NCI-H82 (cell line): Measurements from ENCODE around the gene PLXNB1.

Source experiments
- DNase-seq: peaks from one replicate; lab custom pipeline; 2025; lab: John Stamatoyannopoulos, UW

PLXNB1 gene

GRCh38 chr3:48419149-48419548 lies 10.7 kb downstream of the PLXNB1 start:
- no peak for DNase-seq

DNA sequence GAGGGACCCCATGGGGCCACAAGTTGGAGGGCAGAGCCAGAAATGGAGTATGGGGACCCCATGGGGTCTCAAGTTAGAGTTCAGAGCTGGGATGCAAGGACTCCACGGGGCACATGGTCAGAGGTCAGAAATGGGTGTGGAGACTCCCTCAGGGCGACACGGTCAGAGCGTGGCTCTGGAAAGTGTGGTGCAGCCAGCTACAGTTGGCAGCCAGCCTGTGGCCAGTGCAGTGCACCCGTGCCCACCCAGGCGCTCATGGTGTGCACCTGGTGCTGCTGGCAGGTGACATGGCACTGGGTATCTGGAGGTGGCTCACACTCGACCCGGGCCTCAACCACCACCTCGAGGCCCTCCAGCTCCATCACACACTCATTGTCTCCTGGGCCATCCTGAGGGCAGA lies 11.2 kb downstream of the PLXNB1 start:
- DNase-seq = no peak

GRCh38 chr3:48418140-48418539 lies 11.7 kb downstream of the PLXNB1 start:
- DNase-seq = no peak

- no peak for DNase-seq
These were observed 12.3 kb downstream of the PLXNB1 start for GRCh38 chr3:48417529-48418108.

DNA sequence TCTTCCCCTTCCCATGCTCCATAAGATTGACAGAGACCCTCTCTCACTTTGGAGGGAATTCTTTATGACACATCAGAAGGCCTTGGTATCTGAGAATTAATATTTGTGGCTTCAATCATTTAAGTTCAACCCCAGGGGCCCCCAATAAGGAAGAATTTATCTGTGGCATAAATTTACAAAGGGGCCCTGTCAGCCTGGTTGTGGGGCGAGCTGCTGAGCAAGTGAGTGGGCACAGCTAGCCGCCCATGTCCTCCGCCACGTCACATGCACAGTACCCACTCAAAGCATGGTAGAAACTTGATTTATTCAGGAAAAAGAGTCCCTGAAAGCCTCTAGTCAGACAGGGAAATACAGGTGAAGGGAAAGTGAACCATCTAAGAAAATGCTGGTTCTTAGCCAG lies 13.3 kb downstream of the PLXNB1 start:
- DNase-seq = no peak

GRCh38 chr3:48416091-48416505 lies 13.8 kb downstream of the PLXNB1 start:
- DNase-seq = no peak

GRCh38 chr3:48415251-48415953 lies 14.5 kb downstream of the PLXNB1 start:
- no peak for DNase-seq

DNA sequence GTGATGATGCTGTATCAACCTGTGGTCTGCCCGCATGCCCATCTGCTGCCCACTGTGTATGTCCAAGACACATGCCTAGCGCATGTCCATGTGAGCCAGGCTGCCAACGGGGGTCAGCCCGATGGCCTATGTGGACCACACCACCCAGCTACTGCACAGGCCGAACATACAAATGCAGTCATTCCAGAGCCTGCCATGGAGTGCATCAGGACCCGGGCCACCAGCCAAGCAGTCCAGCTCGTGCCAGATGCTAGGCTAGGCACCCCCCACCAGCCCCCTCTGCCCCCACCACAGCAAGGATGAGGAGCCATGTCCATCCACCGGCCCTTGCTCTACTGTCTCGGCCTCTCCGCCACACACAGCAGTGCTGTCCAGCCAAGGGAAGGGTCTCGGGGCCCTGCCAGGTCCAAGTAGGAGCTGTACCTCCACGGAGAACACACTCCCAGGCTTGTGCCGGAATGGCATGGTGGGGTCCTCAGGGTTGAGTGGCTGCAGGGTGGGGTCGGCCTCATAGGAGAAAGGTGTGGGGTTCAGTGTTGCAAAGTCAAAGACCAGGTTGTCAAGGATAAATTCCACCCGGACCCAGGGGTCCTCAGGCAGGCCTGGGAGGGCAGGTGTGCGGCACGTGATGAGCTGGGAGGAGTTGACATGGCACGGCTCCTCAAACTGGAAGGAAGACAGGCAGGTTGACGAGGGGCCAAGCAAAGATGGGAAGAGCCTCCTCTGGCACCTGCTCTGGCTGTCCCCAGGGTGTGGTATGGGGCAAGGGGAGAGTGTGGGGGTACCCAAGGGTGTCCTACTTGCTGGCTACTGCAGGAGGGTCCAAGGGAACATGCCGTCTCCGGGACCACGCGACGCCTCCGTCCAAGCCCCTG lies 15.3 kb downstream of the PLXNB1 start:
- no peak for DNase-seq

- no peak for DNase-seq
These were observed 16.3 kb downstream of the PLXNB1 start for GRCh38 chr3:48413611-48414010.

DNA sequence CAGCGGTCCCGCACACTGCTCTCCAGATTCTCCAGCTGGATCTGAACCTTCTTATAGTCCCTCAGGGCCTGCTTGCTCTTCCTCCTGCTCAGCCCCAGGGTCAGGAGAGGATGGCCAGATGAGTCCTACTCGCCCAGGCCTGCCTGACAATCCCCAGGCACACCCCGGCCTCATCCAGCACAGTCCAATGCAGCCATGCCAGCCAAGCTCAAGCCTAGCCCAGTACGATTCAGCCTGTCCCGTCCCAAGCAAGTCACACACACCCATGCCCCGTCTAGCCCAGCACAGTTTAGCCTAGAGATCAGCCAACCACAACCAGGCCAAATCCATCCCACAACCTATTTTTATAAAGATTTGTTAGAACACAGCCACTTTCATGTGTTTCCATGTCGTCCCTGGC lies 16.8 kb downstream of the PLXNB1 start:
- DNase-seq = no peak

DNA sequence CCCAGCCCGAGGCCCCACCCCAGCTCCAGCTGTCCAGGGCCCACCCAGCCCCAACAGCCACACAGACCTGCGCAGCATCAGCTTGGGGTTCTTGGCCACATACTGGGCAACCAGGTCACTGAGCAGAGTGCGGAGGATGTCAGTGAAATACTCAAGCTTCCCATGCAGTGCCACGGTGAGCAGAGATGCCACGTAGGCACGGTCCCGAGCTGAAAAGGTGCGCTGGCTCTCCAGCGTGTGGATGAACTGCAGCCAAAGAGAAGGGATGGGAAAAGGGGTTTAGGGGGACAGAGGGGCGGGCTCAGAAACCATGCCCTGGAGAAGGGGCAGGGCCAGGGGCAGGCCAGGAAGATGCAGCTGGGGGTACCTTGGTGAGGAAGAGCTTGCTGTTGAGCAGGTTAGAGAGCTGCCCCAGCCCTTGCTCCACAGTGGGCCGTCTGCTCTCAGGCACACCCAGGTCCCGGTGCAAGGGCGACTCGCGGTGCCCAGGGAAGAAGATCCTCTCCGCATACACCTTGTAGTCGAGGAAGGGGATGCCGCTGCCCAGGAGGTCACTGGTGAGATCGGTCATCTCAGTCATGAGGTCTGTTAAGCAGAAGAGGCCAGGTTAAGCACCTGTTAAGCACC lies 17.4 kb downstream of the PLXNB1 start:
- DNase-seq = no peak

- no peak for DNase-seq
These were observed 18.1 kb downstream of the PLXNB1 start for GRCh38 chr3:48411606-48412374.

GRCh38 chr3:48411041-48411588 lies 18.8 kb downstream of the PLXNB1 start:
- no peak for DNase-seq

GRCh38 chr3:48410205-48411040 lies 19.5 kb downstream of the PLXNB1 start:
- no peak for DNase-seq

GRCh38 chr3:48409291-48410201 lies 20.3 kb downstream of the PLXNB1 start:
- DNase-seq = no peak

DNA sequence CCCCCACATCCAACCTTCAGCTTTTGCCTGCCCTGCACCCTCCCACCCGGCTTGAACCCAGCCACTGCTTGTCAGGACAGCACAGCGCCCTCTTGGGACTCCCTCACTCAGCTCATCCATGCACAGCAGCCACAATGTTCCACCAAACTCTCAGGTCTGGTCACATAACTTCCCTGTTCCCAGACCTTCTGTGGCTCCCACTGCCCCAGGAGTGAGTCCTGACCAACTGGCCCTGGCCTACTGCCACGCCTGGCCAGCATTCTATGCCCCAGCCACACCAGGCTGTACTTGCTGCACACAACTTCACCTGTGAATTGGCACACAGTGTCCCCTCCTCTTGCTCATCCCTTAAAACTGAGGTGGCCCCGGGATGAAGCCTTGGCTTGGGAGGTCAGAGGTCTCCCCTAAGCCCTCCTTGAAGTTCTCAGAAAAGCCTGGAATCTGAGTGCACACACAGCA lies 21.0 kb downstream of the PLXNB1 start:
- peak; percentile 4 for DNase-seq

DNA sequence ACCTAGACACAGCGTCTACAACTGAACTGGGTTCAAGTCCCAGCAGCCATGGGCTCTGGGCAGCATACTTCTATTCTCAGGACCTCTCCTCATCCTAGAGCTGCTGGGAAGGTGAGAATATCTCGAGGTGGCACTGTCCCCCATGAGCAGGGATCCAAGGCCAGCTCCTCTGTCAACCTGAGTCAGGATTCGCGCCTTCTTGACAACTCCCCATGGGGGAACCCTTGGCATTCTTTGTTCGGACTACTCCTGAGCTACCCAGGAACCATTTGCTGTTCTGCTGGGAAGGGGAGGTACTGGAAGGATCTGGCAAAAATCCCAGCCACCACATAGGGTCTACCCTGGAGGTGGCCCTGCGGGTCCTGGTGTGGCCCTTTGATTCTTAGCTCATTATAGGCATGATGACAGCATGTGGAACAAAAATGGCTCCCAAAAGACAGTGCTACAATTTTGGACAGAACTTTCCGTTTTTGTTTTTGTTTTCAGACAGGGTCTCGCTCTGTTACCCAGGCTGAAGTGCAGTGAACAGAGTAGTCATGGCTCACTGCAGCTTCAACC lies 22.3 kb downstream of the PLXNB1 start:
- no peak for DNase-seq

- no peak for DNase-seq
These were observed 23.1 kb downstream of the PLXNB1 start for GRCh38 chr3:48406443-48407431.
